C4-2B (cell line): ENCODE measurements around the gene ADAM20.
A peak's percentile ranks its signal among the peaks of the same experiment; 100 is the strongest.

Source experiments
- H3K27ac ChIP-seq: fragments of 450-650 bp; 2 replicates; pipeline ENCODE4 v1.5.1; 2017
- CTCF ChIP-seq: fragments of 450-650 bp; conservative IDR thresholded peaks from 2 replicates; pipeline ENCODE4 v1.5.1; 2017; ENCODE audit warnings: mild to moderate bottlenecking
- ZFX ChIP-seq: fragments of 450-650 bp; IDR thresholded peaks from 2 replicates; pipeline ENCODE4 v1.6.1; 2017

The ADAM20 gene

GRCh38 chr14:70534904-70535303 is at the start of gene ADAM20:
Gene ADAM20, minus strand, starts transcription at chr14:70535004. Its CDS starts 10,247 bp downstream, at chr14:70524757.
- no peak within 1 kb of the TSS for H3K27ac ChIP-seq
- TF ChIP-seq ZFX (no peak), CTCF (no peak)

- no peak for TF ChIP-seq ZFX
- TF ChIP-seq CTCF, result no peak
These were observed 42.1 kb upstream of the ADAM20 start for GRCh38 chr14:70576891-70577290.

GRCh38 chr14:70573050-70573449 is 38.2 kb upstream of the ADAM20 start:
- TF ChIP-seq ZFX (no peak), CTCF (no peak)
- H3K27ac ChIP-seq, result no peak overlapping the region

More at GRCh38 chr14:70576891-70577290, 42.1 kb upstream of the ADAM20 start:
- no peak overlapping the region for H3K27ac ChIP-seq

- no peak for TF ChIP-seq CTCF
- TF ChIP-seq ZFX, result no peak
These were observed 36.3 kb upstream of the ADAM20 start for GRCh38 chr14:70571139-70571538.

GRCh38 chr14:70567791-70568190 is 33.0 kb upstream of the ADAM20 start:
- no peak overlapping the region for H3K27ac ChIP-seq
- TF ChIP-seq ZFX, result no peak
- peak; percentile 81 for TF ChIP-seq CTCF

More at GRCh38 chr14:70571139-70571538, 36.3 kb upstream of the ADAM20 start:
- no peak overlapping the region for H3K27ac ChIP-seq

GRCh38 chr14:70563869-70564268 is 29.1 kb upstream of the ADAM20 start:
- TF ChIP-seq CTCF (no peak), ZFX (no peak)
- no peak overlapping the region for H3K27ac ChIP-seq

GRCh38 chr14:70563417-70563816 is 28.6 kb upstream of the ADAM20 start:
- no peak for TF ChIP-seq ZFX
- TF ChIP-seq CTCF, result no peak
- H3K27ac ChIP-seq, result no peak overlapping the region
